Right cardiac atrium (tissue), 5 donors: Measurements from ENCODE around the gene HSPD1. TPM values are rescaled to one million over a fixed set of nuclear protein-coding genes. Genes with fewer than 3 reads are reported as not detected.

ENCODE experiments used
- ATAC-seq, 2 donors: fragments of 200-7000 bp; cut with Tn5 transposase; one replicate each; pipeline versions ENCODE4 v1.8.0 to v1.9.1; 2020; ENCODE audit warnings: moderate library complexity in 2 of 2, mild to moderate bottlenecking in 1 of 2
- DNase-seq, 3 donors: peaks; one replicate each; pipeline ENCODE4 v3.0.0-alpha.2; 2020
- H3K27ac ChIP-seq: one replicate; pipeline ENCODE4 v1.5.1; 2013; ENCODE audit warnings: mild to moderate bottlenecking, low read length, control low read depth, moderate library complexity
- H3K27me3 ChIP-seq: one replicate; pipeline ENCODE4 v1.6.1; 2013; ENCODE audit not compliant: control insufficient read depth, insufficient read depth
- H3K4me1 ChIP-seq: one replicate; pipeline ENCODE4 v1.6.1; 2013; ENCODE audit warnings: low read length; ENCODE audit not compliant: control insufficient read depth, insufficient read depth
- H3K4me3 ChIP-seq: one replicate; pipeline ENCODE4 v1.5.1; 2013; ENCODE audit warnings: low read length, control low read depth
- H3K9me3 ChIP-seq: one replicate; pipeline ENCODE4 v1.6.1; 2013; ENCODE audit warnings: low read length; ENCODE audit not compliant: control insufficient read depth
- WGBS: extraction: QIAGEN DNeasy Blood & Tissue Kit; methylation state at CpG from one replicate; pipeline ENCODE4 v1.1.7; 2013; 5-methylcytosine and 5-hydroxymethylcytosine counted together
- intact Hi-C, 4 donors: fragments of 100-400 bp; cut with DNase I; formaldehyde crosslinking; loops; one replicate each; pipeline versions ENCODE4 v1.11.0 to v1.14.0; 2022 to 2023
- polyA plus RNA-seq: library from polyadenylated mRNA; stranded (reverse); fragments of 200-250 nt; gene quantifications from one replicate; pipeline ENCODE4 v1.2.3, GENCODE V29; 2013
- total RNA-seq, 4 donors: library from RNA; stranded (reverse); fragmentation: NEBNext Ultra II Directional; extraction: Animal tissue kit (Norgen Biotek cat#: 25700); gene quantifications; one replicate each; pipeline ENCODE4 v1.2.1, GENCODE V29; 2021
- donor health status: healthy with polysubstance abuse.
- donor health status: DM: no; HTN: yes; CAD: no.
- donor health status: DM: no; HTN: no; CAD: no.
- donor health status: DM: no; HTN: yes; CAD: no; lungs with severe emphysema.
- donor health status: DM: yes; HTN: yes; CAD: no.

Gene HSPD1
- total and polyA plus RNA-seq, 5 donors = 111 to 182 (median 169) TPM

DNA sequence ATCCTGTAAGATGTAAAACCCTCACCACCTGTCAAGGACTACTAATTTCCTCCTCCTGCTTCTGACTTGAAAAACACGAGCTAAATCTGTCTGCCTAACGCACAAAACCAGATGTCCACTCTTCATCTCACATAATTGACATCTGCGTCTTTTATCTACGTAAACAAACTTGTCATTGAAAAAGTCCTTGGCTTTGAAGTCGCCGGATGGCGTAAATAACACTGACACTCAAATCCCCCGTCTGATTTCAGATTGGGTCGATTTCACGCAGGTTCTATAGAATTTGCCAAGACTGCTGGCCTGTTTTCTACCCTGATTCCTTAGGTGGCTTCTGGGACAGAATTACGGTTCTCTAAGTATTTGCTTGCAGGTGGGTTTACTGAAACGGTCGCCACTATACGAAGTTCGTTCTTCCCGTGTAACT, 15.7 kb upstream of the HSPD1 start:
- no peak for ATAC-seq
- H3K27me3 ChIP-seq = no peaks in the 10 kb centered on the region
- H3K27ac ChIP-seq = peak overlapping the region; percentile 72
- no peak for DNase-seq
- WGBS = 0% methylated on average over 16 of the region's 16 CpGs
- no peaks in the 10 kb centered on the region for H3K9me3 ChIP-seq
- peak overlapping the region; percentile 71 for H3K4me3 ChIP-seq
- intact Hi-C loops = no loop called here
- H3K4me1 ChIP-seq = no peaks in the 10 kb centered on the region

DNA sequence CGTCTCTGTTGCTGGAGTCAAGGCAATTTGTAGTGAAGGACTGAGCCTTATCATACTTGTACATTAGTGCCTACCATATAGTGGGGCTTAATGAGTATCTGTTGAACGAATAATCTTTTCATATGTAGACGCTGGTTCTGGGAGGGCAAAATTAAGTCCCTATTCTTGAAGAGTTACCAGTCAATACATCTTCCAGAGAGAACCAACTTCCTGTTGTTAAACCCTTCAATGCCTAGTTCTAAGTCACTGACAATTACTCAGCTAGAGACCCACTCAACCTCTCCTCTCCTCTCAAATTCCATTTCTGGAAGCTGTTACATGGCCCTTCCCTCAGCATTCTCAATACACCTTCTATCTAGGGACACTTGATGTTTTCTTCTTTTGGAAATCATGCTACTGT, 15.1 kb upstream of the HSPD1 start:
- H3K9me3 ChIP-seq = no peaks in the 10 kb centered on the region
- intact Hi-C loops = no loop called here
- no peaks in the 10 kb centered on the region for H3K4me1 ChIP-seq
- ATAC-seq (no peak), DNase-seq (no peak)
- peak overlapping the region; percentile 71 for H3K4me3 ChIP-seq
- peak overlapping the region; percentile 72 for H3K27ac ChIP-seq
- no peaks in the 10 kb centered on the region for H3K27me3 ChIP-seq
- 57% methylated on average over 3 of the region's 3 CpGs for WGBS

DNA sequence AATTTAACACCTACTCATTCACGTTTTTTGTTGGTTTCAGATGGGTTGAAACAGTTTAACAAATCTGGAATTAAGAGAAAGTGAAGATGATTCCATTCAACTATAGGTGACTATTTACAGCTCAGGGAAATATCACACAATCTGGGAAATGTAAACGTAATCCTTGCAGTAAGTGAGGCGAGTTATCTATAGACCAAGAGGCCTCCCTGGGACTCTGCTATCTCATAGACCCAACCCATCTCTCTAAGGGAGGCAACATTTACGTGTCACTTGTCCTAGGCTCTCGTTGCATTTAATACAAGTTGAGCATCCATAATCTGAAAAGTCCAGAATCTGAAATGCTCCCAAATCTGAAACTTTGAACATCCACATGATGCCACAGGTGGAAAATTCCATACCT, 14.3 kb upstream of the HSPD1 start:
- ATAC-seq = no peak
- Histone ChIP-seq H3K27me3 (no peaks in the 10 kb centered on the region), H3K27ac (no peak overlapping the region), H3K9me3 (no peaks in the 10 kb centered on the region), H3K4me3 (no peak overlapping the region), H3K4me1 (no peaks in the 10 kb centered on the region)
- no peak for DNase-seq
- intact Hi-C loops = no loop called here
- WGBS = 83% methylated on average over 5 of the region's 5 CpGs

DNA sequence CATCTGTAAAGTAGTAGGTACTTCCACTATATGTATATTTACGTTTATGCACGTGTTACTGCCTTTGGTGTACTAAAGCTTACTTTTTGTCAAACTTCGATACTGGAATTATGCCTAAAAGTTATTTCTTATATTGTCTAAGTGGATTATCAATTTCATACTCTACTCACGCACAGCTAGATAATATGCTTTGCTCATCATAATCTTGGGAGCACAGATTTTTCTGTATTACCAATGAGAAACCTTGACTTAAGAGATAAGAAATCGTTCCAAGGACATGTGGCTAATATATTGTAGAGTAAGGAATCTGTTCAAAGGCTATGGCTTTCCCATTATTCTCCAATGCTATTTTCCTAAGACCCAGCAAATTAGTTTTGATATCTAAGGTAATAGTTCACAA, 7.0 kb upstream of the HSPD1 start:
- Histone ChIP-seq H3K4me3 (no peak overlapping the region), H3K4me1 (peaks cover 2% of the 10 kb centered on the region), H3K9me3 (no peaks in the 10 kb centered on the region), H3K27me3 (no peaks in the 10 kb centered on the region), H3K27ac (no peak overlapping the region)
- ATAC-seq (no peak), DNase-seq (no peak)
- 91% methylated on average over 5 of the region's 5 CpGs for WGBS
- intact Hi-C loops = no loop called here

DNA sequence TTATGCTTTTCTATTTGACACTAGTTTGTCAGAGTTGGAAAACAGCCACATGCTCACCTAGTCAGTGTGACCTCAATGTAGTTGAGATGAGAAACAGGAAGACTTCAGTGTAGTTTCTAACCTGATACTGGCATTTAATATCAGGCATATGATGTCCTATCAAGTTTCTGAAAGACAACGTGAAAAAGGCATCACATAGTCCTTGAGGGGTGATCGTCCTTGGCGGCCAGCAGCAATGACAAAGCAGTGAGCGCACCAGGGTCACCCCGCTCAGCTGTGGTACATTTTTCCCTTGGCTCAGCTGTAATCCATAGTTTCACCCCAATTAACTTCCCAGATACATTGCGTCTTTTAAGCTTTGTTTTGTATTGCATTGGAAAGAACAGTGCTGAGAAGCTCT, 4.9 kb upstream of the HSPD1 start:
- peaks cover 2% of the 10 kb centered on the region for H3K4me1 ChIP-seq
- DNase-seq (no peak), ATAC-seq (no peak)
- no peak overlapping the region for H3K27ac ChIP-seq
- no peaks in the 10 kb centered on the region for H3K9me3 ChIP-seq
- WGBS = 89% methylated on average over 6 of the region's 6 CpGs
- H3K4me3 ChIP-seq = no peak overlapping the region
- intact Hi-C loops = no loop called here
- no peaks in the 10 kb centered on the region for H3K27me3 ChIP-seq

DNA sequence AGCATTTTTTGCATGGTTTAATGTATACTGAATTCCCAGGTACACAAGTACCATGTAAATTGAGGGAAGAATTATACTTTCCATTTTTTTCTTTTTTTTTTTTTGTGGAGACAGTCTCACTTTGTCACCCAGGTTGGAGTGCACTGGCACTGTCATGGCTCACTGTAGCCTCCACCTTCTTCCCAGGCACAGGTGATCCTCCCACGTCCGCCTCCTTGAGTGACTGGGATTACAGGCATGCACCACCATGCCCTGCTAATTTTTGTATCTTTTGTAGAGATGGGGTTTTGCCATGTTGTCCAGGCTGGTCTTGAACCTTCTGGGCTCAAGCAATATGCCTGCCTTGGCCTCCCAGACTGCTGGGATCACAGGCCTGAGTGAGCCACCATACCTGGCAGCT, 4.4 kb upstream of the HSPD1 start:
- Histone ChIP-seq H3K4me1 (peaks cover 2% of the 10 kb centered on the region), H3K27me3 (no peaks in the 10 kb centered on the region), H3K9me3 (no peaks in the 10 kb centered on the region), H3K4me3 (no peak overlapping the region), H3K27ac (no peak overlapping the region)
- ATAC-seq (no peak), DNase-seq (no peak)
- WGBS = 97% methylated on average over 2 of the region's 2 CpGs
- intact Hi-C loops = no loop called here

DNA sequence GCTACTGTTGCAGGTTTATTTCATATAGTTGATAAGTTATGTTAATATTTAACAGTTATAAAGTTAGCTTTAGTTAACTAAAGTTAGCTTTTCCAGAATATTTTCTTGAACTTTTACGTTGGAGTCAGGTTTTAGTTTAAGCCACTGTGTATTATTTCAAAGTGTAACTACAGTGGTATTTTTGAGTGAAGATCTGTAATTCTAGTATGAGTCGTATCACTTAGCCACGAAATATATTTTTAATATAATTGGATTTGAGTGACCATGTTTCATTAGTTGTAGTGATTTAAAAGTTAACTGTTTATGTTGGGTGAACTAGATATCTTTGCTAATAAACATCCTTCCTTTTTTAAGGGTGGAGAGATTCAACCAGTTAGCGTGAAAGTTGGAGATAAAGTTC, 3.0 kb upstream of the HSPD1 start:
- WGBS = 81% methylated on average over 4 of the region's 4 CpGs
- Histone ChIP-seq H3K27me3 (no peaks in the 10 kb centered on the region), H3K4me3 (no peak overlapping the region), H3K4me1 (peaks cover 2% of the 10 kb centered on the region), H3K27ac (no peak overlapping the region), H3K9me3 (no peaks in the 10 kb centered on the region)
- intact Hi-C loops = no loop called here
- ATAC-seq = no peak
- no peak for DNase-seq

DNA sequence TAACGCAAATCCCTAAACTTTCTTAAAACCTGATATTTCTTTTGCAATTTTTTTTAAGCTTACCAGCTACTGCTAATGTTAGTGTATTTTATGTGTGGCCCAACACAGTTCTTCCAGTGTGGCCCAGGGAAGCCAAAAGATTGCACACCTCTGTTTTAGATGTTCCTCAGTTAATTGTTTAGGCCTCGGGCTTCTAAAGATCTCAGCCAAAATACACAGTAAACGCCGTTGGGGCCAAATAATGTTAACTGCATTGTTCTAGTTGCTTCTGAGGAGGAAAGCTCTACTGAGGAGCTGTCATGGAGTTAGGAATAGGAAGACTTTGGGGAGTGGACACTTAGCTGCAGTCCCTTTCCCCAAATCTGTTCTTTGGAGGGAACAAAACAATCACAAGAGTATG, 2.6 kb upstream of the HSPD1 start:
- DNase-seq (no peak), ATAC-seq (no peak)
- intact Hi-C loops = no loop called here
- 60% methylated on average over 4 of the region's 4 CpGs for WGBS
- Histone ChIP-seq H3K4me1 (peaks cover 2% of the 10 kb centered on the region), H3K4me3 (no peak overlapping the region), H3K27ac (no peak overlapping the region), H3K27me3 (no peaks in the 10 kb centered on the region), H3K9me3 (no peaks in the 10 kb centered on the region)

DNA sequence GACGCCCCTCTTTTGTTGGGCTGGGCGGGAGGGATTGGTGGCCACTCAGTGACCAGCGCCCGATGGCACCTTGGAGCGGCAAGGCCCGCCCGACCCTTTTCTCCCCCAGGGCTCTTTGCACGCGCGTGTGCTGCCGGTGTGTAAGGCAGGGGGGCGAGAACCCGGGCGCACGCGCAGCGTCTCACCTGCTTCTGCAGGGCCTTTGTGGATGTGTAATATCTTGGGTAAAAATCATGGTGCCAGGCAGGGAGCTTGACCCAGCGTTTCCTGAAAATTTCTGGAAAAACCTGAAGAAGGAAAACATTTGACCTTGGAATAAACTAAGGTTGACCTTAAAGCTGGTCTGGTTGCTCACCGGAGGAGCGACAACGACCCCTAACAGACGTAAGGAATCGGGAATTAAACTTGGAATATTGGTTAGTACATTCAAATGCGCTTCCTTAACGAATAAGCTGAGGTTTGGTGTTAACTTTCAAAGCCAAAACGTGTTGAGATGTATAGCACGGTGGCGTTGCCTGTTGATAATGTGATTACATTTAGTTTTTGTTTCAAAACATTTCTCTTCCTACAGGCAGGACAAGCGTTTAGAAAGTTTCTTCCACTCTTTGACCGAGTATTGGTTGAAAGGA, 977 bp upstream of the HSPD1 start:
- intact Hi-C loops = no loop called here
- DNase-seq (no peak), ATAC-seq (peak; percentile 1 to 19)
- WGBS = under 1% methylated on average over 30 of the region's 30 CpGs
- no peaks in the 10 kb centered on the region for H3K27me3 ChIP-seq
- H3K4me1 ChIP-seq = peaks cover 4% of the 10 kb centered on the region
- peak overlapping the region; percentile 91 for H3K27ac ChIP-seq
- H3K9me3 ChIP-seq = no peaks in the 10 kb centered on the region
- peak overlapping the region; percentile 72 for H3K4me3 ChIP-seq

DNA sequence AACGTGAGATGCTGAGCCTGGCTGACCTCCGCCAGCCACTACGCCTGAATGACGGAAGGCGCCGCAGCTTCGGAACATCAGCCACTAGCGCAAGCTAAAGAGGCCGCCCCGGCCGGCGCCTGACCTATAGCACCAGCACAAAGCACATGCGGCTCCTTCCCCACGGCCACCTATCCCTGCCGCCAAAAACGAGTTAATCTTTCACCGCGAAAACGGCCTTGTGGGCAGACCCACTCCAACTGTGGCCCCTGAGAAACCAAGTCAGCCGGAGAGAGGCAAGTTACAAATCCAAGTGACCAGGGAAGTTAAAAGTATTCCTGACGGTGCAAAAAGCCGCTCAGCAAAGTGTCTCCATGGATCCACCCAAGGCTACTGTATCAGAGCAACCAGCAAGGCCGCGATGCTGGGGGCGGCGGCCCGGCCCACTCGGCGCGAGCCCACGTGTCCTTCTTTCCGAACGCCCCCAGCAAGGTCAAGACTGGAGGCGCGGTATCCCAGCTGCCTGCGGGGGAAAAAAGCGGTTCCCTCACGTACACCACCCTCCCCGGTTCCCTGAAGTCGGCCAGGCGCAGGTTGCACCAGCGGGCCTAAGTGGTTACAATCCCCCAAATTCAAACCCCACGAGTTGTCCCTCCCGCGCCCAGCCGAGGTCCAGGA, 575 bp downstream of the HSPD1 start:
- ATAC-seq (peak; percentile 23 to 56), DNase-seq (peak; percentile 65 to 85 (median 81))
- under 1% methylated on average over 46 of the region's 46 CpGs for WGBS
- H3K27me3 ChIP-seq = no peaks in the 10 kb centered on the region
- H3K27ac ChIP-seq = peak overlapping the region; percentile 91
- intact Hi-C loops = loop anchor here in 3 of 4 donors (10.0 kb wide), 2 partner anchors 84 to 94 kb away; no protein-coding TSS in a partner anchor
- H3K4me3 ChIP-seq = peak overlapping the region; percentile 81
- no peaks in the 10 kb centered on the region for H3K9me3 ChIP-seq
- peaks cover 4% of the 10 kb centered on the region for H3K4me1 ChIP-seq

DNA sequence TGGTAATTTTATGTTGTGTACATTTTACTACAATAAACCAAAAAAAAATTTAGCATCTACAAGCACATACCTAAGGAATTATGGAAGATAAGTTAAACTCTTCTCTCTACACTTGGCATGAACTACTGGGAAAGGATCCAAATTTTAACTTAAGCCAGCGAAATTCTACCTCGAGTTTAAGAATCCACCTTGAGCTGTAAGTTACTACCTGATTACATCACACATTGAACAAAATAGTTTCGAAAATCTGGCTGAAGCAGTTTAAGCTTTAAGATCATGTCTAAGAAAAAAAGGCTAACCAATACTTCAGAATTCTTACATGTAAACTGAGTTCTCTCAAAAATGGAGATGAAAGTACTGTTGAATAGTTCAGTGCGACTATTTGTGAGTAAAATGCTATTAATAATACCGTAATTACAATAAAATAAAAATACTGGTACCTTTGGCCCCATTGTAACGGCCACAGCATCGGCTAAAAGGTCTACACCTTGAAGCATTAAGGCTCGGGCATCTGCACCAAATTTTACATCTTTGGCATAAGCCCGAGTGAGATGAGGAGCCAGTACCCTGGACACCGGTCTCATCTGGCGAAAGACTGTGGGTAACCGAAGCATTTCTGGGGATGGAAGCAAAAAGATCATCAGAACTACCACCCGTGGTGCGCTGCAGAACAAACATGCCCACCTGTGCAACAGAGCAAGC, 1.3 kb downstream of the HSPD1 start:
- H3K27ac ChIP-seq = peak overlapping the region; percentile 91
- WGBS = 14% methylated on average over 14 of the region's 14 CpGs
- ATAC-seq (no peak), DNase-seq (no peak)
- H3K4me3 ChIP-seq = peak overlapping the region; percentile 81
- intact Hi-C loops = loop anchor here in 3 of 4 donors (10.0 kb wide), 2 partner anchors 84 to 94 kb away; no protein-coding TSS in a partner anchor
- H3K27me3 ChIP-seq = no peaks in the 10 kb centered on the region
- H3K9me3 ChIP-seq = no peaks in the 10 kb centered on the region
- H3K4me1 ChIP-seq = peaks cover 4% of the 10 kb centered on the region
